Suppressor macrophage treated with lipopolysaccharide for 4 hours (primary cell): ENCODE measurements around the gene IGFBP7.
"Not testable (repeated sequence)": the region's sequence is repeated elsewhere in the genome, so short reads cannot be mapped to it uniquely, and the experiment has no call there.

Experiments used
- DNase-seq: peaks from one replicate; pipeline ENCODE4 v3.0.0-alpha.2; 2020

The IGFBP7 gene

DNA sequence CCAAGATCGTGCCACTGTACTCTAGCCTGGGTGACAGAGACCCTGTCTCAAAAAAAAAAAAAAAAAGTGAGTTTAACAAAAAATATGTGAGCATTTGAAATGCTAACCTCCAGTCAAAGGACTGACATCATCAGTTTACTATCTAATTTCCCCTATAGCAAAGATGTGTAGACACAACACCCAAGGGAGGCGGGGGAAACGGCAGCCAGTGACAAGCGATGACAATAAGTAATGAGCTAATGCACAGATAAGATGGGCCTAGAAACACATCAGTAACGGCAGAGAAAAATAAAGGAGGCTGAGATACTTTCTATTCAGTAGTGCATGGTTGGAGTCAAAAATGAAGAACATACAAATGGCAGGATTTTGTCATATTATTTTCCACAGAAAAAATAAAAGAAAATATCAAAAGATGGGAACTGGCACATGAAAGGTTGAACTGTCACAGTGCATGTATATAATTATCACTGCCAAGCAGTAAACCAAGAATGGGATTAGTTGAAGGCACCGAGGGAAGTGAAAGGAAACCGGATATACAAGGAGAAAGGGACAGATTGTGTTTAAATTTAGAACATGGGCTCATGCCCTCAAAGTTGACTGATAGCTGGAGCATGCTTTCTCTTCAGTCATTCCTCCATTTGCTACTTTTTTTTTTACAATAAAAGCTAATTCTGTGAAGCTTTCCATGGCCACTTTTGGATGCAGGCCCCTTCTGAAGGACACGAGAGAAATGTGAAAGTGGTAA, 41.8 kb downstream of the IGFBP7 start:
- no peak for DNase-seq

GRCh38 chr4:57065730-57066482, 44.3 kb downstream of the IGFBP7 start:
- DNase-seq: peak; percentile 39

- no peak for DNase-seq
These were observed 45.1 kb downstream of the IGFBP7 start for GRCh38 chr4:57064811-57065711.

DNA sequence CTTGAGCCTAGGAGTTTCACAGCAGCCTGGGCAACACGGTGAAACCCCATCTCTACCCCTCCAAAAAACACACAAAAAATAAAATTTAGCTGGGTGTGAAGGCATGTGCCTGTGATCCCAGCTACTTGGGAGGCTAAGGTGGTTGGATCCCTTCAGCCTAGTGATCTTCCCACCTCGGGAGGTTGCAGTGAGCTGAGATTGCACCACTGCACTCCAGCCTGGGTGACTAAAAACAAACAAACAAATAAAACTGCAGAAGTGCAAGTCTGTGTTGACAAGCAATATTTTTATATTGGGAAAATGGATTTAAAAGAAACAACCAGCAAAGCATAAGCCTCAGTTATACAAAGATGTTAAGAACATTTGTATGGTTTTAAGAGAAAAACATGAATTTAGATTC, 46.1 kb downstream of the IGFBP7 start:
- DNase-seq: no peak

- DNase-seq: no peak
These were observed 46.7 kb downstream of the IGFBP7 start for GRCh38 chr4:57063518-57063917.

GRCh38 chr4:57061395-57061794, 48.8 kb downstream of the IGFBP7 start:
- peak; percentile 73 for DNase-seq

- DNase-seq: peak; percentile 37
These were observed 49.5 kb downstream of the IGFBP7 start for GRCh38 chr4:57060717-57061067.

GRCh38 chr4:57059890-57060716, 50.1 kb downstream of the IGFBP7 start:
- DNase-seq: no peak

DNA sequence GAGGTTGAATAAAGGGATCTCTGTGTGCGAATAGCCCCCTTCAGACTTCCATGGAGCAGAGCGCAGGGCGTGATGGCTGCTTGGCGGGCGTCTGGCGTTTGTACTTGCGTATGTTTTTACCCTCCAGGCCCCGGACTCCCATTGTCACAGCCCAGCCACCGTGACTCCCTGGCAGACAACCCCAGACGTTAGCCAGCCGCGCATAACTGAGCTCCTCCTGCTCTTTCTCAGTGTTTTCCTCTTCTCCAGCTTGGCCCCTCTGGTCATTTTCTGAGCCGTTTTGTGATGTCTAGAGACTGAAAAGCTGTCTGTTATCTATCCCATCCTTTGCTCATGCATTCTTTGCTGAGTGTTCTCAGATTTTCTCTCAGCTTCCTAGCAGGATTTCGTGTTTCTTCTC, 54.3 kb downstream of the IGFBP7 start:
- no peak for DNase-seq

DNA sequence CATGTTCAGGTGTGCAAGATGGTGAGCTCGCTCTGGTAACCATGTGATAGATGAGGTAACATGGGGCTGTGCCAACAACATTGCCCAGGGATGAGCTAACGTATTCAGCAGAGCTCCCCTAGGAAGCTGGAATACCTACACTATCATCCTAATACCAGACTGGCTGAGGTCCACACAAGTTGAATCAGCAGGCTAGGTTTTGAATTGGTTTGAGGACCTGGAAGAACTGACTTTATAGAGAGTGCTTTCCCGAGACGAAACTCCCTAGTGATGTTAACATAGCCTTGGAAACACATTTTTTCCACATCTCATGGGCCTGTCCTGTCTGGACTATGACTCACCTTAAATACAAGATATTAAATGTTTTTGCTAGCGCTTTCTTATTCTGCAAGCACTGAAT, 56.7 kb downstream of the IGFBP7 start:
- DNase-seq: no peak

DNA sequence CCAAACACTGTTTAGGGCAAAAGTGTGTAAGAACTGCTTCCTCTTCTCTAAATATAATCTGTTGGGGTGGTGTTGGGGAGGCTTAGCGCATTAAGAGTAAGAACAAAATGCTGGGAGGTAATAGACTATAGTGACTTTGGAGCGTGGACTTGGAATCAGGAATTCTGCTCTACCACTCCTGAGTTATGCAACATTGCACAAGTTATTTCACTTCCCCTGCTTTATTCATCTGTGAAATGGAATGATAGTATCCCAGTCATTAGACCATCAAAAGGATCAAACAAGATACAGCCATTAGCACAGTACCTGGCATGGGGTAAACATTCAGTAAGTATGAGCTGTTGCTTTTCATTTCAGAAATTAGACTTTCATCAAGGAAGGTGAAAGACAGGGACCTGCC, 58.7 kb downstream of the IGFBP7 start:
- DNase-seq: no peak

GRCh38 chr4:57051095-57051494, 59.1 kb downstream of the IGFBP7 start:
- peak; percentile 80 for DNase-seq

- DNase-seq: no peak
These were observed 61.4 kb downstream of the IGFBP7 start for GRCh38 chr4:57048590-57049304.

- not testable (repeated sequence) for DNase-seq
These were observed 63.1 kb downstream of the IGFBP7 start for GRCh38 chr4:57047046-57047445.

GRCh38 chr4:57044996-57045395, 65.2 kb downstream of the IGFBP7 start:
- DNase-seq: no peak

DNA sequence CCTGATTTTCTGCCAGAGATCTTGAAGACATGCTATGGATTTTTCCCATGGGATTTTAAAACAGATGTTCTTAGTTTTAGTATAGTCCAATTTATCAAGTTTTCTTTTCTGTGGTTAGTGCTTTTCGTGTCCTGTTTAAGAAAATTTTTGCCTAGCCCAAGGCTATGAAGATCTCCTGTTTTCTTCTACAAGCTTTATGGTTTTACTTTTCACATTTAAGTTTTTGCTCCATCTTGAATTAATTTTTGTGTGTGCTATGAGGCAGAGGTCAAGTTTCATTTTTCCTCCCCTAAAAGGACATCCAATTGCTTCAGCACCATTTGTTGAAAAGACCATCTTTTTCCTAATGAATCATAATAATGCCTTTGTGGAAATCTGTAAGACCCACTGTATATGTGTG, 65.9 kb downstream of the IGFBP7 start:
- DNase-seq: no peak

DNA sequence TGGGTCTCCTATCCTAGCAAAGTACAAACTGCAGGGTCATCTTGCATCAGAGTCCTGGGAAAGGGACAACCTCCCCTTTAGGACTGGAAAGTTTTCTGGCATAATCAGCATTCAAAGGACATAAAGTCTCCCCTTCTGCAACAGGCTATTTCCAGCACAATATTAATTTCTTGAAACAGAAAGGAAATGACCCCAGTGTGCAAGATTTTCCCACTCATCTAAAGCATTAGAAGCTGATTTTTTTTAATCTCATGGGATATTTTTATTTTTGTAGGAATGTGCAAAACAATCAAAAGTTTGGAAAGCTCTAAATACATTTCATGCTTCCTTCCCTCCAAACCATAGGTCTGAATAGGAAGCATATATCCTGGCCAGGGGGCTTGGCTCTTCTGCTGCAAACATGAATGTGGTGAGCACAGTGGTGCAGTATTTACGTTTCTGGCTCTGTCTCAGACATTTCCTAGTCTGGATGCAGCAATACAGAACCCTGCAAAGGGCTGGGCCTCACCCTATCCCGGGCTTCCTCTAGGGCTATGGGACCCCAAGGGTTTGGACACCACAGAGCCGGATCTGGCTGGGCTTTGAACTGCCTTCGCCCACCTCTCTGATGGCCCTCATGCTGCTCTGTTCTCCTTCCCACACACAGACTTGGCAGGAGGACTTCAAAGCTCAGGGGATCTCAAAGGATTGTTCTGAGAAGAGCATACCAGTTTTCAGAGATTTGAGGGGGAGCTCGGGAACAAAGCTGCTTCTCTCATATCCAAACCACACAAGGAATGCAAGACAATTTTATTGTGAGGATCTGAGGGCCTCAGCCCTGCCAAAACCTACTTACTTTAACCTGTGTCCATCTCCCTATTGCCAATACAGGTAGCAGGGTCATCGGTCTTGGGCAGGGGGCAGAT, 66.6 kb downstream of the IGFBP7 start:
- DNase-seq: no peak

GRCh38 chr4:57042711-57043169, 67.4 kb downstream of the IGFBP7 start:
- DNase-seq: no peak

DNA sequence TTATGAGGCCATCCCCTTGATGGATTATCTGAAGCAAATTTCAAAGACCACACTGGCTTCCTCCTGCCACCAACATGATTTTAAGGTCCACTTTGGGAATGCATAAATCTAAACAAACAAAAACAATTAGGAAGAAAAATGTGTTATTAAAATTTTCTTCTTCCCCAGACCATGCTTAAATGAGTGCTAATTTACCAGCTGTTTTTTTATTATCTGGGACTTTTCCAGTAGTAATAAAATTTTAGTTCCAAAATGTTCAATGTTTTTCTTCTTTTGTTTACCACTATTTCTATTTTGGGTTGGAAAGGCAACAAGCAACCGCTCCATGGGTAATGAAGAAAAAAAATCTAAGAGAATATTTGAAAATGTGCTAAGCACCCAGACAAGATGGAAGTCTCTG, 69.2 kb downstream of the IGFBP7 start:
- DNase-seq: no peak

DNA sequence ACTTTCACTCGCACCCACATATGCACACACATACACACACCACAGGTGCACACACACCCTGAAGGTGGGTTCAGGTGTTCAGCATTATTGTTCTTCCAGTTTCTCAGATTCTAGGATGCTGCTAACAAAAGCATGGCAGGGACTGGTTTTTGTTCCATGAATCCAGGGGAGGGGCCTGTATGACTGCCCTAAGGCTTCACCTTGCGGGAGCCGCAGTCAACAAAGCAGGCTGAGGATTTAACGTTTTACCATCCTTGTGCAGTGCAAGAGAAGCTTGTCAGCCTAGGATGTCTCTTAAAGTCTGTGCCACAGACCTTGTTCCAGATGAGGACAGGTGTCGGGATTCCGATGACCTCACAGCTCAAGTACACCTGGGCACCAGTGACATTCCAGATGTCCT, 69.7 kb downstream of the IGFBP7 start:
- DNase-seq: no peak

DNA sequence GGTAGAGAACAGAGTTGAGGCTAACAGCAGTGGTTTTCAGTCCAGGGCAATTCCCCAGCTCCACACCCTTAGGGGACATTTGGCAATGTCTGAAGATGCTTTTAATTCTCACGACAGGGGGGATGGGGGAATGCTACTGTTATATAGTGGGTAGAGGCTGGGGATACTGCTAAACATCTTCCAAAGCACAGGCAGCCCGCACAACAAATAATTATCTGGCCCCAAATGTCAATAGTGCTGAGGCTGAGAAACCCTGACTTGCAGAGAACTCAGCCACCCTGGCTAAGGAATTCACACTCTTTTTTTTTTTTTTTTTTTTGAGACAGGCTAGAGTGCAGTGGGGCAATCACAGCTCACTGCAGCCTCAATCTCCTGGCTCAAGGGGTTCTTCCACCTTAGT, 70.8 kb downstream of the IGFBP7 start:
- DNase-seq: no peak
